GM23248 (cell line): ENCODE data around the gene DPYD. TPM values are rescaled to one million over a fixed set of nuclear protein-coding genes. Genes with fewer than 3 reads are reported as not detected.
"Not testable (repeated sequence)": the region's sequence is repeated elsewhere in the genome, so short reads cannot be mapped to it uniquely, and the experiment has no call there.

Experiments used
- DNase-seq: peaks from one replicate; pipeline ENCODE4 v3.0.0-alpha.2; 2015
- H2AFZ ChIP-seq: fragments of 200-600 bp; sonication (generic); 2 replicates; pipeline ENCODE4 v1.6.1; 2016; ENCODE audit warnings: antibody characterized with exemption
- H3F3A ChIP-seq: fragments of 200-600 bp; sonication (generic); 2 replicates; pipeline ENCODE4 v1.6.1; 2016; ENCODE audit warnings: mild to moderate bottlenecking, antibody characterized with exemption, mixed run types; ENCODE audit not compliant: insufficient read depth
- H3K27ac ChIP-seq: fragments of 200-600 bp; sonication (generic); 2 replicates; pipeline ENCODE4 v1.5.1; 2016; ENCODE audit warnings: mild to moderate bottlenecking
- H3K27me3 ChIP-seq: fragments of 200-600 bp; sonication (generic); replicated peaks from 2 replicates; pipeline ENCODE4 v1.6.1; 2016; ENCODE audit warnings: mild to moderate bottlenecking; ENCODE audit not compliant: insufficient read depth
- H3K36me3 ChIP-seq: fragments of 200-600 bp; sonication (generic); 2 replicates; pipeline ENCODE4 v1.6.1; 2016; ENCODE audit warnings: low read depth, mild to moderate bottlenecking
- H3K4me1 ChIP-seq: fragments of 200-600 bp; sonication (generic); 2 replicates; pipeline ENCODE4 v1.6.1; 2016; ENCODE audit warnings: mild to moderate bottlenecking; ENCODE audit not compliant: insufficient read depth
- H3K4me2 ChIP-seq: fragments of 200-600 bp; sonication (generic); one replicate; pipeline ENCODE4 v1.6.1; 2016; ENCODE audit warnings: mild to moderate bottlenecking; ENCODE audit not compliant: unreplicated experiment
- H3K4me3 ChIP-seq: fragments of 200-600 bp; sonication (generic); 2 replicates; pipeline ENCODE4 v1.5.1; 2016; ENCODE audit warnings: mild to moderate bottlenecking
- H3K79me2 ChIP-seq: fragments of 200-600 bp; sonication (generic); 2 replicates; pipeline ENCODE4 v1.6.1; 2016; ENCODE audit warnings: mild to moderate bottlenecking; ENCODE audit not compliant: insufficient read depth
- H3K9ac ChIP-seq: fragments of 200-600 bp; sonication (generic); 2 replicates; pipeline ENCODE4 v1.6.1; 2016; ENCODE audit warnings: mild to moderate bottlenecking
- H3K9me2 ChIP-seq: fragments of 200-600 bp; sonication (generic); 2 replicates; pipeline ENCODE4 v1.6.1; 2016; ENCODE audit warnings: mixed run types, mild to moderate bottlenecking, moderate library complexity; ENCODE audit not compliant: insufficient read depth
- H3K9me3 ChIP-seq: fragments of 200-600 bp; sonication (generic); one replicate; pipeline ENCODE4 v1.6.1; 2017; ENCODE audit warnings: low read depth
- H4K20me1 ChIP-seq: fragments of 200-600 bp; sonication (generic); 2 replicates; pipeline ENCODE4 v1.6.0; 2016; ENCODE audit not compliant: insufficient read depth
- EZH2 ChIP-seq: fragments of 200-600 bp; sonication (generic); IDR thresholded peaks from 2 replicates; pipeline ENCODE4 v1.6.1; 2018; ENCODE audit warnings: antibody characterized with exemption, mild to moderate bottlenecking; ENCODE audit not compliant: insufficient read depth, poor library complexity, severe bottlenecking
- EZH2phosphoT487 ChIP-seq: fragments of 200-600 bp; sonication (generic); IDR thresholded peaks from 2 replicates; pipeline ENCODE4 v1.6.1; 2018; ENCODE audit warnings: antibody characterized with exemption, moderate library complexity, mild to moderate bottlenecking, low read depth; ENCODE audit not compliant: insufficient read depth
- WGBS, 2 experiments: methylation state at CpG; one replicate each; pipeline ENCODE4 v1.1.6; 2015 to 2017; ENCODE audit warnings: low lambda C conversion rate in 2 of 2, low coverage in 1 of 2; ENCODE audit errors: missing lambda C conversion rate in 2 of 2; 5-methylcytosine and 5-hydroxymethylcytosine counted together
- in situ Hi-C: fragments of 300-500 bp; cut with MboI; formaldehyde crosslinking; loops from 2 replicates; pipeline ENCODE4 v1.15.0; 2020
- polyA plus RNA-seq: library from polyadenylated mRNA; unstranded; fragments of >200 nt; fragmentation: Nextera tagmentation; extraction: Ambion mirVana; gene quantifications from 2 replicates; pipeline ENCODE4 v1.2.1, GENCODE V29; 2016
- total RNA-seq: library from RNA; depleted of rRNA; stranded (reverse); fragments of >200 nt; shearing (Covaris generic); gene quantifications from 2 replicates; pipeline ENCODE4 v1.2.3, GENCODE V29; 2014

Gene DPYD
- total and polyA plus RNA-seq, 2 experiments from 2014 or later = 38.4 to 70.7 TPM

GRCh38 chr1:97245682-97246081 lies 675.2 kb downstream of the DPYD start:
- H3F3A ChIP-seq = no peaks in the 10 kb centered on the region
- H3K4me3 ChIP-seq = no peak overlapping the region
- no peak overlapping the region for H2AFZ ChIP-seq
- H3K36me3 ChIP-seq = no peaks in the 10 kb centered on the region
- no peaks in the 10 kb centered on the region for H3K79me2 ChIP-seq
- DNase-seq = peak; percentile 4
- H3K9ac ChIP-seq = no peak overlapping the region
- H3K9me2 ChIP-seq = no peaks in the 10 kb centered on the region
- in situ Hi-C loops = no loop called here
- 96 to 100% methylated on average over 1 of the region's 1 CpG for WGBS, 2 experiments
- no peaks in the 10 kb centered on the region for H3K27me3 ChIP-seq
- H3K4me1 ChIP-seq = peaks cover 8% of the 10 kb centered on the region
- H3K27ac ChIP-seq = no peak overlapping the region
- no peaks in the 10 kb centered on the region for H3K9me3 ChIP-seq
- H3K4me2 ChIP-seq = no peak overlapping the region
- TF ChIP-seq EZH2phosphoT487 = no peak
- no peaks in the 10 kb centered on the region for H4K20me1 ChIP-seq

- Histone ChIP-seq H3K4me1 (peaks cover 8% of the 10 kb centered on the region), H2AFZ (no peak overlapping the region), H3K27ac (no peak overlapping the region), H3K4me3 (no peak overlapping the region), H3K9ac (no peak overlapping the region), H4K20me1 (no peaks in the 10 kb centered on the region), H3K36me3 (no peaks in the 10 kb centered on the region), H3K27me3 (no peaks in the 10 kb centered on the region), H3K4me2 (no peak overlapping the region), H3K9me2 (no peaks in the 10 kb centered on the region), H3K79me2 (no peaks in the 10 kb centered on the region), H3K9me3 (no peaks in the 10 kb centered on the region), H3F3A (no peaks in the 10 kb centered on the region)
- 96 to 99% methylated on average over 4 of the region's 4 CpGs for WGBS, 2 experiments
- in situ Hi-C loops = no loop called here
- no peak for TF ChIP-seq EZH2
- no peak for TF ChIP-seq EZH2phosphoT487
- no peak for DNase-seq
Measured at GRCh38 chr1:97245026-97245425, 675.8 kb downstream of the DPYD start.

GRCh38 chr1:97243973-97244560 lies 676.8 kb downstream of the DPYD start:
- no peaks in the 10 kb centered on the region for H4K20me1 ChIP-seq
- no peaks in the 10 kb centered on the region for H3K27me3 ChIP-seq
- no peaks in the 10 kb centered on the region for H3F3A ChIP-seq
- H3K27ac ChIP-seq = no peak overlapping the region
- in situ Hi-C loops = no loop called here
- TF ChIP-seq EZH2 (no peak), EZH2phosphoT487 (no peak)
- H3K4me1 ChIP-seq = peaks cover 8% of the 10 kb centered on the region
- peak; percentile 40 for DNase-seq
- H3K4me2 ChIP-seq = no peak overlapping the region
- H3K4me3 ChIP-seq = no peak overlapping the region
- H3K79me2 ChIP-seq = no peaks in the 10 kb centered on the region
- H3K36me3 ChIP-seq = no peaks in the 10 kb centered on the region
- no peak overlapping the region for H3K9ac ChIP-seq
- 98 to 99% methylated on average over 2 of the region's 2 CpGs for WGBS, 2 experiments
- H2AFZ ChIP-seq = no peak overlapping the region
- no peaks in the 10 kb centered on the region for H3K9me2 ChIP-seq
- no peaks in the 10 kb centered on the region for H3K9me3 ChIP-seq

GRCh38 chr1:97238816-97239215 lies 682.0 kb downstream of the DPYD start:
- Histone ChIP-seq H2AFZ (no peak overlapping the region), H3K9me3 (no peaks in the 10 kb centered on the region), H3K9me2 (no peaks in the 10 kb centered on the region), H3K9ac (no peak overlapping the region), H3K4me2 (no peak overlapping the region), H3K4me1 (no peaks in the 10 kb centered on the region), H3K4me3 (no peak overlapping the region), H4K20me1 (no peaks in the 10 kb centered on the region), H3F3A (no peaks in the 10 kb centered on the region), H3K36me3 (no peaks in the 10 kb centered on the region), H3K79me2 (no peaks in the 10 kb centered on the region), H3K27ac (no peak overlapping the region), H3K27me3 (no peaks in the 10 kb centered on the region)
- 95 to 97% methylated on average over 3 of the region's 3 CpGs for WGBS, 2 experiments
- no peak for DNase-seq
- in situ Hi-C loops = no loop called here
- TF ChIP-seq EZH2 (no peak), EZH2phosphoT487 (no peak)

GRCh38 chr1:97231354-97231753 lies 689.5 kb downstream of the DPYD start:
- H3K9ac ChIP-seq, H3K4me2 ChIP-seq, H3K9me3 ChIP-seq, H3K27ac ChIP-seq, H3K4me3 ChIP-seq, H3K36me3 ChIP-seq, DNase-seq, in situ Hi-C loops, H2AFZ ChIP-seq, H3K27me3 ChIP-seq, H3F3A ChIP-seq, H4K20me1 ChIP-seq, H3K79me2 ChIP-seq, H3K4me1 ChIP-seq, H3K9me2 ChIP-seq: not testable (repeated sequence)
- 93 to 95% methylated on average over 2 of the region's 2 CpGs for WGBS, 2 experiments
